ENCODE results near the gene CYBB.

DNA sequence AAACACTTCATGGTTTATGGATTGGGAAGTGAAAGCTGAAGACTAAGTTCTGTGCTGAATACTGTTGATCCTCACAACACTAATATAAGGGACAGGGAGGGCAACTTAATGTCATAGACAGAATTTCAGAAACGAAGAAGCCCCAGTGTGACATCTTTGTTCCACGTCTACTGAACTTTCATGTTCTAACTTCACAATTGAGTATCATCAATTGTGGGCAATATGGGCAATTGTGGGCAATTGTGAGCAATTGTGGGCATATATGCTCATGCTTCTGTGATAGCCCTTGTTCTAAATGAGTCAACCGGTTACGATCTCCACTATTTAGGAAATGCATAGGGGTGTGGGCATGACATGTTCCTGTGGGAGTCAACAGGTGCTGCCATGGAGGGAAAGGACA lies 33.7 kb downstream of the CYBB start:
- TF ChIP-seq, protein P1, sequence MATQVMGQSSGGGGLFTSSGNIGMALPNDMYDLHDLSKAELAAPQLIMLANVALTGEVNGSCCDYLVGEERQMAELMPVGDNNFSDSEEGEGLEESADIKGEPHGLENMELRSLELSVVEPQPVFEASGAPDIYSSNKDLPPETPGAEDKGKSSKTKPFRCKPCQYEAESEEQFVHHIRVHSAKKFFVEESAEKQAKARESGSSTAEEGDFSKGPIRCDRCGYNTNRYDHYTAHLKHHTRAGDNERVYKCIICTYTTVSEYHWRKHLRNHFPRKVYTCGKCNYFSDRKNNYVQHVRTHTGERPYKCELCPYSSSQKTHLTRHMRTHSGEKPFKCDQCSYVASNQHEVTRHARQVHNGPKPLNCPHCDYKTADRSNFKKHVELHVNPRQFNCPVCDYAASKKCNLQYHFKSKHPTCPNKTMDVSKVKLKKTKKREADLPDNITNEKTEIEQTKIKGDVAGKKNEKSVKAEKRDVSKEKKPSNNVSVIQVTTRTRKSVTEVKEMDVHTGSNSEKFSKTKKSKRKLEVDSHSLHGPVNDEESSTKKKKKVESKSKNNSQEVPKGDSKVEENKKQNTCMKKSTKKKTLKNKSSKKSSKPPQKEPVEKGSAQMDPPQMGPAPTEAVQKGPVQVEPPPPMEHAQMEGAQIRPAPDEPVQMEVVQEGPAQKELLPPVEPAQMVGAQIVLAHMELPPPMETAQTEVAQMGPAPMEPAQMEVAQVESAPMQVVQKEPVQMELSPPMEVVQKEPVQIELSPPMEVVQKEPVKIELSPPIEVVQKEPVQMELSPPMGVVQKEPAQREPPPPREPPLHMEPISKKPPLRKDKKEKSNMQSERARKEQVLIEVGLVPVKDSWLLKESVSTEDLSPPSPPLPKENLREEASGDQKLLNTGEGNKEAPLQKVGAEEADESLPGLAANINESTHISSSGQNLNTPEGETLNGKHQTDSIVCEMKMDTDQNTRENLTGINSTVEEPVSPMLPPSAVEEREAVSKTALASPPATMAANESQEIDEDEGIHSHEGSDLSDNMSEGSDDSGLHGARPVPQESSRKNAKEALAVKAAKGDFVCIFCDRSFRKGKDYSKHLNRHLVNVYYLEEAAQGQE (IDR thresholded peaks at IDR 0.05; ENCODE audit: low read depth, low read length) = no peak
- TF ChIP-seq SIN3A (IDR thresholded peaks at IDR 0.05; ENCODE audit: borderline replicate concordance, low read depth, low read length) (no peak), SMC3 (IDR thresholded peaks at IDR 0.05; ENCODE audit: low read depth, low read length) (no peak)
- TF ChIP-seq, protein P2, sequence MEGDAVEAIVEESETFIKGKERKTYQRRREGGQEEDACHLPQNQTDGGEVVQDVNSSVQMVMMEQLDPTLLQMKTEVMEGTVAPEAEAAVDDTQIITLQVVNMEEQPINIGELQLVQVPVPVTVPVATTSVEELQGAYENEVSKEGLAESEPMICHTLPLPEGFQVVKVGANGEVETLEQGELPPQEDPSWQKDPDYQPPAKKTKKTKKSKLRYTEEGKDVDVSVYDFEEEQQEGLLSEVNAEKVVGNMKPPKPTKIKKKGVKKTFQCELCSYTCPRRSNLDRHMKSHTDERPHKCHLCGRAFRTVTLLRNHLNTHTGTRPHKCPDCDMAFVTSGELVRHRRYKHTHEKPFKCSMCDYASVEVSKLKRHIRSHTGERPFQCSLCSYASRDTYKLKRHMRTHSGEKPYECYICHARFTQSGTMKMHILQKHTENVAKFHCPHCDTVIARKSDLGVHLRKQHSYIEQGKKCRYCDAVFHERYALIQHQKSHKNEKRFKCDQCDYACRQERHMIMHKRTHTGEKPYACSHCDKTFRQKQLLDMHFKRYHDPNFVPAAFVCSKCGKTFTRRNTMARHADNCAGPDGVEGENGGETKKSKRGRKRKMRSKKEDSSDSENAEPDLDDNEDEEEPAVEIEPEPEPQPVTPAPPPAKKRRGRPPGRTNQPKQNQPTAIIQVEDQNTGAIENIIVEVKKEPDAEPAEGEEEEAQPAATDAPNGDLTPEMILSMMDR (IDR thresholded peaks at IDR 0.05) = no peak
- TF ChIP-seq, protein P3, sequence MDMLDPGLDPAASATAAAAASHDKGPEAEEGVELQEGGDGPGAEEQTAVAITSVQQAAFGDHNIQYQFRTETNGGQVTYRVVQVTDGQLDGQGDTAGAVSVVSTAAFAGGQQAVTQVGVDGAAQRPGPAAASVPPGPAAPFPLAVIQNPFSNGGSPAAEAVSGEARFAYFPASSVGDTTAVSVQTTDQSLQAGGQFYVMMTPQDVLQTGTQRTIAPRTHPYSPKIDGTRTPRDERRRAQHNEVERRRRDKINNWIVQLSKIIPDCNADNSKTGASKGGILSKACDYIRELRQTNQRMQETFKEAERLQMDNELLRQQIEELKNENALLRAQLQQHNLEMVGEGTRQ (IDR thresholded peaks at IDR 0.05; ENCODE audit: borderline replicate concordance, low read depth, low read length) = no peak

All from SK-N-SH (cell line).